HepG2 (cell line): Measurements from ENCODE around the gene NIFK. TPM values are rescaled to one million over a fixed set of nuclear protein-coding genes. Genes with fewer than 3 reads are reported as not detected.

Experiments
- ATAC-seq: fragments of 200-7000 bp; cut with Tn5 transposase; 3 replicates; pipeline ENCODE4 v1.9.1; 2020; ENCODE audit warnings: mild to moderate bottlenecking, moderate library complexity
- BruUV-seq: library from RNA; stranded (reverse); fragments of 400-500 nt; replicated peaks from 2 replicates; lab custom pipeline; 2021; lab: Mats Ljungman, UMichigan
- CTCF ChIA-PET: fragments of 300-600 bp; formaldehyde crosslinking; extraction: SDS; loops from one replicate; lab custom pipeline; 2021; ENCODE audit warnings: low total read pairs, inconsistent platforms, low intra/inter-chr PET ratio; lab: Yijun Ruan, JAX
- POLR2A ChIA-PET: fragments of 350-600 bp; sonication (Branson Sonifier 250); formaldehyde crosslinking; loops from one replicate; lab custom pipeline; 2020; ENCODE audit warnings: antibody characterized with exemption, inconsistent platforms; lab: Yijun Ruan, JAX
- DNase-seq: peaks from one replicate; pipeline ENCODE4 v3.0.0-alpha.2; 2015; ENCODE audit warnings: low spot score
- FAIRE-seq: peaks from 3 replicates; lab custom pipeline; 2011; peaks lifted over from hg19 to GRCh38; lab: Jason Lieb, UNC
- H2AFZ ChIP-seq: one replicate; pipeline ENCODE4 v1.6.1; 2011; ENCODE audit warnings: low read length, inconsistent platforms
- H3K27ac ChIP-seq: fragments of 300-600 bp; 3 replicates; pipeline ENCODE4 v1.8.0; 2011; ENCODE audit warnings: mixed run types, mild to moderate bottlenecking, mixed read lengths, low read length, inconsistent platforms; ENCODE audit not compliant: insufficient read depth; ENCODE audit errors: extremely low read length
- H3K27me3 ChIP-seq, 2 experiments: fragments of 200-600 bp in 1 of 2; 2 replicates in 1 of 2; 3 replicates in 1 of 2; pipeline versions ENCODE4 v1.6.0 to v1.8.0; 2011; ENCODE audit warnings: low read length in 2 of 2, mild to moderate bottlenecking in 2 of 2, moderate library complexity in 2 of 2, inconsistent platforms in 1 of 2; ENCODE audit not compliant: insufficient read depth in 2 of 2, control insufficient read depth in 1 of 2
- H3K36me3 ChIP-seq, 2 experiments: fragments of 200-600 bp in 1 of 2; replicated peaks in 1 of 2; 2 replicates in 1 of 2; 3 replicates in 1 of 2; pipeline versions ENCODE4 v1.5.1 to v1.8.0; 2011; ENCODE audit warnings: low read length in 2 of 2, inconsistent platforms in 1 of 2; ENCODE audit not compliant: insufficient read depth in 2 of 2, control insufficient read depth in 1 of 2
- H3K4me1 ChIP-seq: 2 replicates; pipeline ENCODE4 v1.5.1; 2012; ENCODE audit warnings: low read length, inconsistent platforms; ENCODE audit not compliant: insufficient read depth
- H3K4me2 ChIP-seq: 2 replicates; pipeline ENCODE4 v1.6.0; 2011; ENCODE audit warnings: low read depth, low read length, inconsistent platforms
- H3K4me3 ChIP-seq, 3 experiments: fragments of 200-600 bp in 1 of 3; sonication (generic), shearing (Covaris generic) in 1 of 3; replicated peaks in 1 of 3; 2 replicates each; pipeline ENCODE4 v1.5.1; 2011 to 2016; ENCODE audit warnings: low read length in 3 of 3, inconsistent platforms in 2 of 3, low read depth in 2 of 3, mild to moderate bottlenecking in 2 of 3, control low read depth in 1 of 3, mixed read lengths in 1 of 3; ENCODE audit not compliant: insufficient read depth in 1 of 3
- H3K79me2 ChIP-seq: one replicate; pipeline ENCODE4 v1.6.1; 2011; ENCODE audit warnings: low read length, inconsistent platforms; ENCODE audit not compliant: insufficient read depth
- H3K9ac ChIP-seq: 2 replicates; pipeline ENCODE4 v1.6.0; 2011; ENCODE audit warnings: mild to moderate bottlenecking, low read depth, low read length, inconsistent platforms; ENCODE audit not compliant: insufficient read depth
- H3K9me3 ChIP-seq: 2 replicates; pipeline ENCODE4 v1.5.1; 2012; ENCODE audit warnings: mild to moderate bottlenecking, low read length
- H4K20me1 ChIP-seq: 2 replicates; pipeline ENCODE4 v1.6.0; 2011; ENCODE audit warnings: inconsistent platforms, mild to moderate bottlenecking, low read length, moderate library complexity; ENCODE audit not compliant: insufficient read depth
- FOXA3 ChIP-seq: IDR thresholded peaks from 2 replicates; pipeline ENCODE4 v1.6.1; 2016; ENCODE audit warnings: missing genetic modification reagents, missing compliant biosample characterization
- GATAD2A ChIP-seq: IDR thresholded peaks from 2 replicates; pipeline ENCODE4 v1.6.1; 2016
- PAWR ChIP-seq: sonication (generic); formaldehyde crosslinking; IDR thresholded peaks from 2 replicates; pipeline ENCODE4 v1.4.0; 2020; ENCODE audit warnings: missing genetic modification reagents, mild to moderate bottlenecking, borderline replicate concordance
- POLR2AphosphoS2 ChIP-seq: IDR thresholded peaks from 2 replicates; pipeline ENCODE4 v1.6.1; 2011; ENCODE audit warnings: low read depth, low read length, improper control_type of control experiment
- RXRB ChIP-seq: IDR thresholded peaks from 2 replicates; pipeline ENCODE4 v1.6.1; 2016; ENCODE audit warnings: borderline replicate concordance, missing genetic modification reagents, missing compliant biosample characterization
- SOX13 ChIP-seq, 3 experiments: fragments of 450-650 bp in 1 of 3; sonication (generic) in 1 of 3; formaldehyde crosslinking in 1 of 3; IDR thresholded peaks in 2 of 3; conservative IDR thresholded peaks in 1 of 3; 2 replicates each; pipeline versions ENCODE4 v1.5.0 to v1.6.1; 2016 to 2020; ENCODE audit warnings: antibody characterized with exemption in 1 of 3, mild to moderate bottlenecking in 1 of 3, missing compliant biosample characterization in 1 of 3, missing genetic modification reagents in 1 of 3, moderate library complexity in 1 of 3
- TCF7 ChIP-seq: sonication (generic); IDR thresholded peaks from 2 replicates; pipeline ENCODE4 v1.6.1; 2016; ENCODE audit warnings: antibody characterized with exemption, low read depth
- ZC3H13 ChIP-seq: sonication (generic); formaldehyde crosslinking; IDR thresholded peaks from 2 replicates; pipeline ENCODE4 v1.8.1; 2023; ENCODE audit warnings: mild to moderate bottlenecking, missing genetic modification reagents, moderate library complexity
- ZFP90 ChIP-seq: sonication (generic); formaldehyde crosslinking; IDR thresholded peaks from 2 replicates; pipeline ENCODE4 v1.8.0; 2022; ENCODE audit warnings: missing genetic modification reagents, mild to moderate bottlenecking, inconsistent platforms, borderline replicate concordance
- ZMYM4 ChIP-seq: sonication (generic); formaldehyde crosslinking; IDR thresholded peaks from 2 replicates; pipeline ENCODE4 v1.8.1; 2023; ENCODE audit warnings: mild to moderate bottlenecking, missing genetic modification reagents
- ZNF605 ChIP-seq: sonication (generic); formaldehyde crosslinking; IDR thresholded peaks from 2 replicates; pipeline ENCODE4 v1.8.0; 2022; ENCODE audit warnings: mild to moderate bottlenecking, missing genetic modification reagents
- WGBS: methylation state at CpG from one replicate; pipeline ENCODE4 v1.1.6; 2017; ENCODE audit warnings: low lambda C conversion rate; 5-methylcytosine and 5-hydroxymethylcytosine counted together
- in situ Hi-C: cut with HindIII; loops from 2 replicates; pipeline ENCODE4 v1.10.0; 2017; ENCODE audit warnings: low pct_unique_long_range_greater_than_20kb; ENCODE audit not compliant: extremely low pct_ligation_motif_present
- intact Hi-C: fragments of 100-400 bp; cut with micrococcal nuclease; formaldehyde crosslinking; loops from one replicate; pipeline ENCODE4 v1.10.0; 2022; ENCODE audit not compliant: unreplicated experiment
- polyA plus RNA-seq, 8 experiments: library from polyadenylated mRNA; depleted of rRNA in 3 of 8; stranded (reverse) in 7 of 8; unstranded in 1 of 8; fragments of >200 nt; fragmentation: Illumina TruSeq in 4 of 8; extraction: Trizol in 4 of 8; gene quantifications; 2 replicates each; pipeline versions ENCODE4 v1.2.1 to v1.2.3, GENCODE V29; 2011 to 2016; ENCODE audit warnings: low read depth in 4 of 8, missing spikeins in 1 of 8, mixed read lengths in 1 of 8; ENCODE audit not compliant: insufficient read depth in 1 of 8
- total RNA-seq, 5 experiments: library from RNA; depleted of rRNA; stranded (reverse); fragments of >200 nt; fragmentation: Illumina TruSeq; extraction: Trizol; gene quantifications; 2 replicates each; pipeline ENCODE4 v1.2.3, GENCODE V29; 2016; ENCODE audit warnings: low read depth in 1 of 5
- TF ChIP-seq, protein P1 (sequence below): IDR thresholded peaks from 2 replicates; pipeline ENCODE4 v1.6.1; 2016; ENCODE audit warnings: low read depth
- TF ChIP-seq, protein P2 (sequence below): sonication (generic); formaldehyde crosslinking; conservative IDR thresholded peaks from 2 replicates; pipeline ENCODE4 v1.4.0; 2020; ENCODE audit warnings: missing genetic modification reagents
- TF ChIP-seq, protein P3 (sequence below): sonication (generic); formaldehyde crosslinking; IDR thresholded peaks from 2 replicates; pipeline ENCODE4 v1.4.0; 2020; ENCODE audit warnings: missing genetic modification reagents, mild to moderate bottlenecking, borderline replicate concordance
- TF ChIP-seq, protein P4 (sequence below): sonication (generic); formaldehyde crosslinking; IDR thresholded peaks from 2 replicates; pipeline ENCODE4 v1.5.1; 2020; ENCODE audit warnings: mild to moderate bottlenecking, missing genetic modification reagents, moderate library complexity

The NIFK gene
- total and polyA plus RNA-seq, 2 of the 13 experiments (the other 11 are each of a cell fraction or from before 2014, with no cell fraction given): 19.6 to 105 TPM

DNA sequence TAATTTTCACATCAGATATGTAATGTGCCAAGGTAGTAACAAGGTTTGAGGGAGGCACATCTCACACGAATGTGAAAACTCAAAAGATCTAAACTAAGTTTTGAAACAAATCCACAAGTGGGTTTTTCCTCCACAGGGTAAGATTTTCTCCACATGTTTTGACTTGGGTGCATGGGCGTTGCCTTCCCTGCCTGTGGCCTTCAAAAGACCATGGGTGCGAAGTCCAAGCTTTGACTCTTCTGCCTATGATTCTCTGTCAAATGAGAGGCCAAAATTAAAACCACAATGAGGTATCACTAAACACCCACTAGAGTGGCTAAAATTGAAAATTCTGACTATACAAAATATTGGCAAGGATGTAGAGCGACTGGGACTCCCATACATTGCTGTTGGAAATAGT lies 30.7 kb downstream of the NIFK start (continued):
- 0 out of 2 replicates have a peak, but pooled peaks have one; percentile 35 for TF ChIP-seq RXRB (CRISPR knock-in tag)
- TF ChIP-seq, protein P1, sequence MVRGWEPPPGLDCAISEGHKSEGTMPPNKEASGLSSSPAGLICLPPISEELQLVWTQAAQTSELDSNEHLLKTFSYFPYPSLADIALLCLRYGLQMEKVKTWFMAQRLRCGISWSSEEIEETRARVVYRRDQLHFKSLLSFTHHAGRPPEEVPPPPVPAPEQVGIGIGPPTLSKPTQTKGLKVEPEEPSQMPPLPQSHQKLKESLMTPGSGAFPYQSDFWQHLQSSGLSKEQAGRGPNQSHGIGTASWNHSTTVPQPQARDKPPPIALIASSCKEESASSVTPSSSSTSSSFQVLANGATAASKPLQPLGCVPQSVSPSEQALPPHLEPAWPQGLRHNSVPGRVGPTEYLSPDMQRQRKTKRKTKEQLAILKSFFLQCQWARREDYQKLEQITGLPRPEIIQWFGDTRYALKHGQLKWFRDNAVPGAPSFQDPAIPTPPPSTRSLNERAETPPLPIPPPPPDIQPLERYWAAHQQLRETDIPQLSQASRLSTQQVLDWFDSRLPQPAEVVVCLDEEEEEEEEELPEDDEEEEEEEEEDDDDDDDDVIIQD (CRISPR knock-in tag): peak; percentile 46; the same call in 1 of the 2 replicates
- 0 out of 2 replicates have a peak, but pooled peaks have one; percentile 26 for TF ChIP-seq ZMYM4 (CRISPR knock-in tag)
- TF ChIP-seq GATAD2A (CRISPR knock-in tag): 0 out of 2 replicates have a peak, but pooled peaks have one; percentile 43
- peak; percentile 16; the same call in 1 of the 2 replicates for TF ChIP-seq FOXA3 (CRISPR knock-in tag)
- no peak for TF ChIP-seq POLR2AphosphoS2
- no peak for TF ChIP-seq SOX13 (IDR thresholded peaks at IDR 0.05)
- peak in 1 of 2 experiments; percentile 11; a peak in 1 of 4 replicates for TF ChIP-seq SOX13 (CRISPR knock-in tag; conservative IDR thresholded peaks at IDR 0.05 in 1 of 2, IDR thresholded peaks at IDR 0.05 in 1 of 2)
- TF ChIP-seq TCF7: peak; percentile 29; the same call in 1 of the 2 replicates

- peaks cover 0 to 8% of the 10 kb centered on the region in 2 experiments; a peak in 2 of 5 replicates for H3K27me3 ChIP-seq
- FAIRE-seq: no peak
- 72% methylated on average over 8 of the region's 8 CpGs for WGBS
- H4K20me1 ChIP-seq: no peaks in the 10 kb centered on the region
- no peaks in the 10 kb centered on the region for H3K9me3 ChIP-seq
- H3K36me3 ChIP-seq: no peaks in the 10 kb centered on the region
- ChIA-PET POLR2A (interaction anchor here (1.4 to 4.2 kb wide), 3 partner anchors 56 to 175 kb away, joined by 5 to 36 read pairs (median 5); partner anchors contain the start of genes CLASP1 and RNU4ATAC), CTCF (no interaction called here)
- peak overlapping the region; percentile 42 for H2AFZ ChIP-seq
- no TSS peak for BruUV-seq
- no peak for DNase-seq
- in situ Hi-C loops: no loop called here
- H3K4me2 ChIP-seq: peak overlapping the region; percentile 26; the same call in 1 of the 2 replicates
- no peak overlapping the region for H3K4me3 ChIP-seq
- ATAC-seq: no peak
- H3K79me2 ChIP-seq: no peaks in the 10 kb centered on the region
- no peak overlapping the region for H3K9ac ChIP-seq
- intact Hi-C loops: loop anchor here (5.0 kb wide), 1 partner anchor 58 kb away; the partner anchor contains the start of gene CLASP1
- no peak overlapping the region for H3K27ac ChIP-seq
- H3K4me1 ChIP-seq: peaks cover 65% of the 10 kb centered on the region
- TF ChIP-seq, protein P2, sequence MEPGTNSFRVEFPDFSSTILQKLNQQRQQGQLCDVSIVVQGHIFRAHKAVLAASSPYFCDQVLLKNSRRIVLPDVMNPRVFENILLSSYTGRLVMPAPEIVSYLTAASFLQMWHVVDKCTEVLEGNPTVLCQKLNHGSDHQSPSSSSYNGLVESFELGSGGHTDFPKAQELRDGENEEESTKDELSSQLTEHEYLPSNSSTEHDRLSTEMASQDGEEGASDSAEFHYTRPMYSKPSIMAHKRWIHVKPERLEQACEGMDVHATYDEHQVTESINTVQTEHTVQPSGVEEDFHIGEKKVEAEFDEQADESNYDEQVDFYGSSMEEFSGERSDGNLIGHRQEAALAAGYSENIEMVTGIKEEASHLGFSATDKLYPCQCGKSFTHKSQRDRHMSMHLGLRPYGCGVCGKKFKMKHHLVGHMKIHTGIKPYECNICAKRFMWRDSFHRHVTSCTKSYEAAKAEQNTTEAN (CRISPR knock-in tag): no peak
- TF ChIP-seq, protein P3, sequence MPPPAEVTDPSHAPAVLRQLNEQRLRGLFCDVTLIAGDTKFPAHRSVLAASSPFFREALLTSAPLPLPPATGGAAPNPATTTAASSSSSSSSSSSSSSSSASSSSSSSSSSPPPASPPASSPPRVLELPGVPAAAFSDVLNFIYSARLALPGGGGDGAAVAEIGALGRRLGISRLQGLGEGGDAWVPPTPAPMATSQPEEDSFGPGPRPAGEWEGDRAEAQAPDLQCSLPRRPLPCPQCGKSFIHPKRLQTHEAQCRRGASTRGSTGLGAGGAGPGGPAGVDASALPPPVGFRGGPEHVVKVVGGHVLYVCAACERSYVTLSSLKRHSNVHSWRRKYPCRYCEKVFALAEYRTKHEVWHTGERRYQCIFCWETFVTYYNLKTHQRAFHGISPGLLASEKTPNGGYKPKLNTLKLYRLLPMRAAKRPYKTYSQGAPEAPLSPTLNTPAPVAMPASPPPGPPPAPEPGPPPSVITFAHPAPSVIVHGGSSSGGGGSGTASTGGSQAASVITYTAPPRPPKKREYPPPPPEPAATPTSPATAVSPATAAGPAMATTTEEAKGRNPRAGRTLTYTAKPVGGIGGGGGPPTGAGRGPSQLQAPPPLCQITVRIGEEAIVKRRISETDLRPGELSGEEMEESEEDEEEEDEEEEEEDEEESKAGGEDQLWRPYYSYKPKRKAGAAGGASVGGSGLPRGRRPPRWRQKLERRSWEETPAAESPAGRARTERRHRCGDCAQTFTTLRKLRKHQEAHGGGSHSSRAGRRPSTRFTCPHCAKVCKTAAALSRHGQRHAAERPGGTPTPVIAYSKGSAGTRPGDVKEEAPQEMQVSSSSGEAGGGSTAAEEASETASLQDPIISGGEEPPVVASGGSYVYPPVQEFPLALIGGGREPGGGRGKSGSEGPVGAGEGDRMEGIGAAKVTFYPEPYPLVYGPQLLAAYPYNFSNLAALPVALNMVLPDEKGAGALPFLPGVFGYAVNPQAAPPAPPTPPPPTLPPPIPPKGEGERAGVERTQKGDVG (CRISPR knock-in tag): peak; percentile 39; the same call in 1 of the 2 replicates
- TF ChIP-seq ZC3H13 (no peak), ZFP90 (CRISPR knock-in tag) (no peak), PAWR (CRISPR knock-in tag) (no peak), ZNF605 (CRISPR knock-in tag) (peak; percentile 37; the same call in 1 of the 2 replicates)
- TF ChIP-seq, protein P4, sequence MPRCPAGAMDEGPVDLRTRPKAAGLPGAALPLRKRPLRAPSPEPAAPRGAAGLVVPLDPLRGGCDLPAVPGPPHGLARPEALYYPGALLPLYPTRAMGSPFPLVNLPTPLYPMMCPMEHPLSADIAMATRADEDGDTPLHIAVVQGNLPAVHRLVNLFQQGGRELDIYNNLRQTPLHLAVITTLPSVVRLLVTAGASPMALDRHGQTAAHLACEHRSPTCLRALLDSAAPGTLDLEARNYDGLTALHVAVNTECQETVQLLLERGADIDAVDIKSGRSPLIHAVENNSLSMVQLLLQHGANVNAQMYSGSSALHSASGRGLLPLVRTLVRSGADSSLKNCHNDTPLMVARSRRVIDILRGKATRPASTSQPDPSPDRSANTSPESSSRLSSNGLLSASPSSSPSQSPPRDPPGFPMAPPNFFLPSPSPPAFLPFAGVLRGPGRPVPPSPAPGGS: no peak
Observed at GRCh38 chr2:121705390-121705789, 31.3 kb downstream of the NIFK start.
